NCI-H1436 (cell line): ENCODE measurements around the gene ZMYND8.
"Not testable (repeated sequence)": the region's sequence is repeated elsewhere in the genome, so short reads cannot be mapped to it uniquely, and the experiment has no call there.

ENCODE experiments used
- DNase-seq: peaks from one replicate; lab custom pipeline; 2025; lab: John Stamatoyannopoulos, UW

ZMYND8 gene

DNA sequence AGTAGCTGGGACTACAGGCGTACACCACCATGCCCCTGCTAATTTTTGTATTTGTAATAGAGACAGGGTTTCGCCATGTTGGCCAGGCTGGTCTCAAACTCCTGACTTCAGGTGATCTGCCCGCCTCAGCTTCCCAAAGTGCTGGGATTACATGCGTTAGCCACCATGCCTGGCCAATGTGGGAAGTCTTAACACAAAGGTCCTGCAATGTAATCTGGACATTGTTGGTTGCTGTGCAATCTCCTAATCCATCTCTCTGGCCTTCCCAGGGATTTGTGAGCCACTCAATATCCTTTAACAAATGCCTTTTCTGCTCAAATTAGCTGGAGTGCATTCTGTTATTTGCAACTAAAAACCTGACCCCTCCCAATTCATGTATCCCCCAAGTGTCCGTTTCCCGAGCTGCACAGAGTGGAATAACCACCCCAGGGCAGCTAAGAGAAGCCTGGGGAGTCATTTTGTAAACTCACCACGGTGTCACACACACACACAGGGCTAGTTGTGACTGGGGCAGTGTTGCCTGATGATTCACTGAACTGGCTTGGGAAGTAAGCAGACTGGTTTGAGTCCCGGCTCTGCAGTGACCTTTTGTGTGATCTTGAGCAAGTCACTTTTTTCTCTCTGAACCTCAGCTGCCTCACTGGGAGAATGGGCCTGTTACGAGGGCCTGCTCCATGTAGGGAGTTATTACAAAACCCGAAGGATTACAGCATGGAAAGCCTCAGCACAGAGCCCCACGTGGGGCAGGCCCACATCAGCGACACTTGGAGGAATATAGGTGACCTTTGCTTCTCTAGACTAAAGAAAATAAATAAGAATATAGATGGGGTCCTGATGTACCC lies 152.3 kb downstream of the ZMYND8 start:
- no peak for DNase-seq

DNA sequence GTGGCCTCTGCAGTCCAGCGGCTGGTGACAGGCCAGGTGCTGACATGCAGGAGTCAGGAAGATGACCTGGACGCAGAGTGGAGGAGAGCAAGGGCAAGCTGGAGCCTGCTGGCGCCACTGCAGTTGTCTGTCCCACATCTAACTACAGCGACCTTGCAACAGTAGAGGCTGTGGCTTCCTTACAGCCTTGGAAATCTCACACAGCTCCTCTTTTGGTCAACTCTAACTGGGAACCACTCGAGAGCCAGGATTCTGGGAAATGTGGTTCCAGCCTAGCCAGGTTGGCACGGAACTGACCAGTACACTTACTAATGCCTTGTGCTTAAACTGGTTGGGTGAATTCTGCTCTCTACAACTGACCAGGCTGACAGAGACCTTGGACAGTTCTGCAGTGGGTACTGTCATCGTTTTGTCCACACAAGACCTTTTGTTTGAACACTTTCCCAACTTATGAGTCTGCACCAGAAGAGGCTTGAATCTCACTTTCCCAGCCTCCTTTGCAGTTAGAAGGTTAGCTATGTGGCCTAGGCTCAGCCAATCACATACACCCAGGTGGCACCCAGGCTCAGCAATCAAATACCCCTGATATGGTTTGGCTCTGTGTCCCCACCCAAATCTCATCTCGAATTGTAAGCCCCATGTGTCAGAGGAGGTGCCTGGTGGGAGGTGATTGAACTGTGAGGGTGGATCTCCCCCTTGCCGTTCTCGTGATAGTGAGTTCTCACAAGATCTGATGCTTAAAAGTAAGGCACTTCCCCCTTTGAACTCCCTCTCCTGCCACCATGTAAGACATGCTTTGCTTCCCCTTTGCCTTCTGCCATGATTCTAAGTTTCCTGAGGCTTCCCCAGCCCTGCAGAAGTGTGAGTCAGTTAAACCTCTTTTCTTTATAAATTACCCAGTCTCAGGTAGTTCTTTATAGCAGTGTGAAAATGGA lies 153.5 kb downstream of the ZMYND8 start:
- no peak for DNase-seq

DNA sequence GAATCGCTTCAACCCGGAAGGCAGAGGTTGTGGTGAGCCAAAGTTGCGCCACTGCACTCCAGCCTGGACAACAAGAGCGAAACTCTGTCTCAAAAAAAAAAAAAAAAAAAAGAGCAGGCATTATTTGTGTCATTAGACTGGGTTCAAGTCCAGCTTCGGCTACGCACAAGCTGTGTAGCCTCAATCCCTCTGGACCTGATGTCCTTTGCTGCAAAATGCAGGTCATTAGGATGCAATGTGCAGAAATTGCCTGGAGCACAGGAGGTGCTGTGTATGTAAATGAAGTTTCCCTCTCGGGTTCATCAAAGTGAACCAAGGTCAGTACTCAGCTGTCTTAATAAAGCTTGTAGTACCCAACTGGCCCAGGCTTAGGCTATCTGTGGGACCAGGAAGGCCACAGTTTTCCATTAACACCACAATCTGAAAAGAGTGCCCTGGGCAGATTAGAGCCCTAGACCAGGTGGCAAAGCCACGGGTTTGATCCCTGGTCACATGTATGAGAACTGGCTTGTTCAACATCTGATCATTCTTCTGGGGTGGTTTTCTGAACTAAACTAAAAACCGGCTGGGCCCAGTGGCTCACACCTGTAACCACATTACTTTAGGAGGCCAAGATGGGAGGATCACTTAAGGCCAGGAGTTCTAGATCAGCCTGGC lies 155.3 kb downstream of the ZMYND8 start:
- DNase-seq: no peak

DNA sequence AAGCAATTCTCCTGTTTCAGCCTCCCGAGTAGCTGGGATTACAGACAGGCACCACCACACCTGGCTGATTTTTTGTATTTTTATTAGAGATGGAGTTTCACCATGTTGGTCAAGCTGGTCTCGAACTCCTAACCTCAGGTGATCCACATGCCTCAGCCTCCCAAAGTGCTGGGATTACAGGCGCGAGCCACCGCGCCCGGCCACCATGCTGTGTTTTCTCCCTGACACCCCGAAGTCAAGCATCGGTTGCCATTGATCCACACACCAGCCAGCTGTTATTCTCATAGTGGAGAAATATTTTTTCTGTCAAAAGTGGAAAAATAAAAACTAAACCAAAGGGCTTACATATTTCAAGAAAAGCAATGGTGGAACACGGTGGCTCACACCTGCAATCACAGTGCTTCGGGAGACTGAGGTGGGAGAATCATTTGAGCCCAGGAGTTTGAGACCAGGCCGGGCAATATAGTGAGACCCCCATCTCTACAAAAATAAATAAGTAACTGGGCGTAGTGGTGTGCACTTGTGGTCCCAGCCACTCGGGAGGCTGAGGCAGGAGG lies 157.4 kb downstream of the ZMYND8 start:
- DNase-seq: no peak

DNA sequence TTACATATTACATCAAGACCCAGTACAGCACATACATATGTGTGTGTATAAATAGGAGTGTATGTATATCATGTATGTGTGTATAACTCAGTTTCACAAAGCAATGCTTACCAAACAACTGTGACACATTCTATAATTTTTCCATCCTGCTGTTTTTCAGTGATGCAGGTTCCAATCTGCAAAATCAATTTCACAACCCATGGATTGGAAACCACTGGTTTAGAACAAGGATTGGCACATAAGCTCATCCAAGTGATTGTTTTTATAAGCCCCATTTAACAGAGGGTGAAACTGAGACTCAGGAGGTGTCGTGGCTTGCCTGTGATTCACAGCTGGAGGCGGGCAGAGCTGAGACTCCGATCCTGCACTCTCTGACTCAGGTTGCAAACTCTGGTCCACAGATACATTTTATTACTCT lies 158.2 kb downstream of the ZMYND8 start:
- DNase-seq: no peak

DNA sequence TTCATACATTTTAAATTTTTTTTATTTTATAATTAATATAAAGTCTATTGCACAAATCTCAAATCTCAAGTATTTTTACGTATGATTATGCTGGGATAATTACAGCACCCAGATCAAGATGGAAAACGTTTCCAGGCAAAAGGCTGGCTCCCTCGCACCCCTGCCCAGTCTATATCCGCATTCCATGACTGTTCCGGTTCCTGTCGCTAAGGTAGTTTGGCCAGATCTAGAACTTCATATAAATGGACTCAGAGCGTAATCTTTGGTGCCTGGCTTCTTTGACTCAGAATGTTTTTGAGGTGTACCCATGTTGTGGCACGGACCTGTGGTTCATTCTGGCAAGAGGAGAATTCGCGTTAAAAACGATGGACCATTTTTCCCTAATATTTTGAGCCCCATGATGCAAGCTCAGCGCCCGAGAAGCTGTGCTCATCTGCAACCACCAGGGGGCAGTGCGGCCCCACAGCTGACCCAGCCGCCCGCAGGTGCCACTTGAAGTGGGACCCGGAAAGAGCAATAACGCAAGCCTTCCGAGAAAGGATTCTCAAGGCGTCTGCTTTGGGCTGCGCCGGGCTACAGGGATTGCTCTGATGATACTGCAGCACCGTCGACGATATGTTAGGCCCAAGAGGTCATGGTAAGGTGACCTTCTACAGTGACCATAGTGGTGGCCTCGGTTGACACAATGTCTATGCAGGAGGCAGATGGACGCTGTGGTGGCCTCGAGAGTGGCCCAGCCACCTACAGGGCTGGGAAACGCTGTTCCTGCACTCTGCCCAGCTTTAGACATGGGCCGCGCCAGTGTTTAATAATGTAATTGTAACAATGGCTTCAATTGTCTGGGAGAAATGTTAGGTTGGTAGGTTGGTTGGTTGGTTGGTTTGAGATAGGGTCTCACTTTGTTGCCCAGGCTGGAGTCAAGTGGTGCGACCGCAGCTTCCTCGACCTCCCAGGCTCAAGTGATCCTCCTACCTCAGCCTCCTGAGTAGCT lies 160.1 kb downstream of the ZMYND8 start:
- peak; percentile 7 for DNase-seq

DNA sequence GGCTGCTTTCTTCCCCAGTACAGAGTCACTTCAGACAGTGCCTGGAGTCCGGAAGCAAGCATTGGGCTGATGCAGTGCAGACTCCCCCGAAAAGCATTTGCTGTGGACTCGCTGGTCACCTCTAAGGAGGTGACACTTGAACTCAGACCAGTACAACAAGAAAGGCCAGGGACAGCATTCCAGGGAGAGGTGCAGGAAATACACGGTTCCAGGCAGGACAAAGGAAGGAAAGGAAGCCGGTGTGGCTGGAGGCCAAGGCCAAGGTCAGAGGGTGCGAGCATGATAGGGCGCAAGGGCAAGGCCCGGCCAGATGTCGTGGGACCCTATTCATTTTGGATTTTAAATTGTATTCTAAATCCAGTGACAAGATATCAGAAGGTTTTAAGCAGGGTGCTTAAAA lies 160.9 kb downstream of the ZMYND8 start:
- no peak for DNase-seq

DNA sequence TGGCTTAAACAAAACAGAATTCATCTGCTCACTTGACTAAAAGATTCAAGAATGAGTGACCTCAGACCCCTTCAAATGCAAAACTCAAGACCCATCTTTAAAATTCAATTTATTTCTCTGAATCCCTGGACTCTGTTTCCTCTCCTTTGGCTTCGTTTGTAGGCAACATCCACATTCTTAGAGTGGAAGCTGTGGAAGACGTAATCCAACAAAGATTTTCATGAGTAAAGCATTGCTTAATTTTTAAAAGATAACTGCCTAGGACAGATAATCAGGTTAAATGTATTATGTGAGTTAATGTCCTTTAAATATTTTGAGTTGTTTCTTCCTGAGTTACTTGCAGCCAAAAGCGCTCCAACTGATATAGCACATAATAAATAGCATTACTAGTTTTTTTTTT lies 164.5 kb downstream of the ZMYND8 start:
- DNase-seq: no peak

DNA sequence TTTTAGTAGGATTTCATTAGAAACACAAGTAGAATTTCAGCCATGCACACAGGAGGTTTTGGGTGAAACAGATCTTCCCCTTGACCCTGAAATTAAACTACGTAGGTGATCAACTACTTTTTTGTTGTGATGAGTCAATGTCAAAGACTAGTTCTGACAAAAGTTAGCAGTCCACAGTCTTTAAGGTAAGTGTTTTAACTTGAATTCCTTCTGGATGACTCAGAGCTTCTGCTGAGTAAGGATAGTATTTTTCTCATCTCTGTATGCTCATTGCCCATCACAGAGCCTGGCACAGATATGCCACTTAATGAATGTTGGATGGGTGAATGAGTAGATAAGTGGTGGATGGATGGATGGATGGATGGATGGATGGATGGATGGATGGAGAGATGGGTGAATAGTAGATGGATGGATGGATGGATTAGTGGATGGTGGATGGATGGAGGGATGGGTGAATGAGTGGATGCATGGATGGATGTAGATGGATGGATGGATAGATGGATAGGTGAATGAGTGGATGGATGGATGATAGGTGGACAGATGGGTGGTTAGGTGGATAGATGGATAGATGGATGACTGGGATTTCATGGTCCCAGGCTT lies 165.3 kb downstream of the ZMYND8 start:
- DNase-seq: no peak

DNA sequence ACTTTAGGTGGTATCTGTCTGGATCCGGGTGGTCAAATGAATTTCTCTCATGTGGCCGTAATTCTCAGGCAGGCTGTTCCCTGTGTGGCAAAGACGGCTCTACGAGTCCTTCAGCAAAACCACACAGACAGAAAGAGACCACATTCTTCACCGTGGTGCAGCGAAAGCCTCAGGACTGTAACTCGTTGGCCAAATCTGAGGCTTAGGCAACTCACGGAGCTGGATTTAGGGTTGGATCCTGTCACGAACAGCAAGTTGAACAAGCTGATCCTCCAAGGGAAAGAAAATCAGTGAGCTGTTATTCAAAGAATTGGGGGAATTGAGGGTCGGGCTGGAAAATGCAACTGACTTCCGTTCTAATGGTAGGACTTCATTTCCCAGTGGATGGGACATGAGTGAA lies 167.4 kb downstream of the ZMYND8 start:
- DNase-seq: no peak

DNA sequence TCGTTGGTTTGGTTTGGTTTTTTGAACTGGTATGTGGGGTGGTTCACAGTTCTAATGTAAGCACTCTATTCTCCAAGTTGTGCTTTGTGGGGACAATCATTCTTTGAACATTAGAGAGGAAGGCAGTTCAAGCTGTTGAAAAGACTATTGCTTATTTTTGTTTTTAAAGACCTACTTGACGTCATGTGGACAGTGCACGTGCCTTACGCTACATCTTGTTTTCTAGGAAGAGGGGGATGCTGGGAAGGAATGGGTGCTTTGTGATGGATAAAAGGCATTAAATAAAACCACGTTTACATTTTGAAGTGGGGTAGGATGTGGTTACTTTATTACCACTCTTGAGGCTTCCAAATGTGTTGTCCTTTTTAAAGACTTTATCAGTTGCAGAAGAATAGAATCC lies 168.0 kb downstream of the ZMYND8 start:
- no peak for DNase-seq

DNA sequence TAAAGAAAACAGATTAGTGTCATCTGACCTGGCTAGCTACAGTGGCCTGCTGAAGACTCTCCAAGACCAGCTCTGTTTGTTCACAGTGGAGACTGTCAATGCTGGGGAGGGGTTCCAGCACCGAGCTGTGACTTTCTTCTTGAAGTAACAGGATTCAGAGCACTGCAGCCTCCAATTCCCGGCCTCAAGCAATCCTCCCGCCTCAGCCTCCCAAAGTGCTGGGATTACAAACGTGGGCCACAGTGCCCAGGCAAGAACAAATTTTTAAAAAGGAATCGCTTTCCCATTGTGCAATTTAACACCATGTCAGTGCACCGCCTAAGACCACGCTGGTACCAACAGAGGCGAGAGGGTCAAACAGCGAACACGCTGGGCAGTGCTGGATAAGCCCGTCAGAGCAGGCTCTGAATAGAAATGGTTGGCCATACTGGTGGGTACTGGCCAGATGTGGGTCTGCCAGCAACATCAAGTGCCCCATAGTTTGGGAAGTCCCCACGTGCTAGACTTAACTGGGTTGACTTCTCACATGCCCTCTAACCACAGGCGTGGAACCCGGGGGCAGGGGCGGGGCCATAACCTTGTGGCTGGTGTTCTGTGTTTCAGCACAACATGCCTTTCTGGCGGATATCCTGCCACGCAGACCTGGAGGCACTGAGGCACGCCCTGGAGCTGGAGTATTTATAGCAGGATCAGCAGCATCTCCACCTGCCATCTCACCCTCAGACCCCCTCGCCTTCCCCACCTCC lies 168.9 kb downstream of the ZMYND8 start:
- DNase-seq: no peak

DNA sequence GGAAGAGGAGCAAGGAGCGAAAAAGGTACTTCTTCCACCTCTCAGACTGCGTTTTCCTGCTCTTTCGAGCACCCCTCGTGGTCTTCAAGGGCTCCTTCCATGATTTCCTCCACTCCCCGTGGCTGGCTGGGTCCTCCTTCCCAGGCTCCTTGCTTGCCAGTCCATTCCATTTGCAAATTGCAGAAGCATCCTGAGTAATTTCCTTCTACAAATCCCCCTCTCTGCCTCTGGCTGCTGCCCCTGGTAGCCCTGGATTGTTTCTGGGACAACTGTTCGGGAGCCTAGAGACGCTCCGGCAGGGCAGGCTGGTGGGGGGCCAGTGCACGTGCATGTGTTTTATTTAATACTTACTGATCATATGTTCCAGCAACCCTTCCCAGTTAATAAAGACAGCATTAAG lies 173.1 kb downstream of the ZMYND8 start:
- DNase-seq: no peak

DNA sequence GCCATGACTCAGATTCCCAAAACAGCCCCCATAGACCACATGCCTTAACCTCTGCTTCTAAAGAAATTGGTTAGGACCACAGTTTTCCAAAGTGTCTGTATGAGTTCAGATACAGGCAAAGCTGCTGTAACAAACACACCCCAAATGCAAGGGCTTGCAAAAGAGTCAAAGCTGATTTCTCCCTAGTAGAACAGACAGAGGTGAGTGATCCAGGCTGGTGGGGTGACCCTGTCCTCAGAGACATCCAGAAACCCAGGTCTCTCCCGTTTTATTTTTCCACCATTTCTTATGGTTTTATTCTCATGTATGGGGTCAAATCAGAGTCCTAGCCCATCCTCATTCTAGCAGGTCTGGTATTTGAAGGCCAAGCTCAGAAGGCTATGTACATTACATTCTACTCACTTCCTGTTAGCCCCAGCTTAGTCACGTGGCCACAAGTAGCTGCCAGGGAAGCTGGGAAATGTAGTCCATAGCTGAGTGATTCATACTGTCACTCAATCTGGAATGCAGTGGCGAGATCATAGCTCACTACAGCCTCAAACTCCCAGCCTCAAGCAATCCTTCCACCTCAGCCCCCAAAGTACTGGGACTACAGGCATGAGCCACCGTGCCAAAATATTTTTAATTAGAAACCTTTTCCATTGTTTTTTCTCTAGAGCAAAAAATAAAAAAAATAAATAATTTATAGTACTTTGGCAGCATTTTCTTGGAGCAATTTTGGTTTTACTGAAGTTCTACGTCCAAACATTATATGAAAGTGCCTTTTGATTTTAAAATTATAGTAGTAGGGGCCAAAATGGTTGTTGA lies 175.2 kb downstream of the ZMYND8 start:
- no peak for DNase-seq

DNA sequence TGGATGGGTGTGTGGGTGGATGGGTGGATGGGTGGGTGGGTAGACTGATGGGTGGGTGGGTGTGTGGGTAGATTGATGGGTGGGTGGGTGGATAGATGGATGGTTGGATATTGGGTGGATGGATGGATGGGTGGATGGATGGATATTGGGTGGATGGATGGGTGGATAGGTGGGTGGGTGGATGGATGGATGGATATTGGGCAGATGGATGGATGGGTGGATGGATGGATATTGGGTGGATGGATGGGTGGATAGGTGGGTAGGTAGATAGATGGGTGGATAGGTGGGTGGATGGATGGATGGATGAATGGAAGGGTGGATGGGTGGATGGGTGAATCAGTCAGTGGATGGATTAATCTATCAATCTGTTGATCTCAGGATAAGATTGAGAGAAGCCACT lies 177.2 kb downstream of the ZMYND8 start:
- DNase-seq: no peak

DNA sequence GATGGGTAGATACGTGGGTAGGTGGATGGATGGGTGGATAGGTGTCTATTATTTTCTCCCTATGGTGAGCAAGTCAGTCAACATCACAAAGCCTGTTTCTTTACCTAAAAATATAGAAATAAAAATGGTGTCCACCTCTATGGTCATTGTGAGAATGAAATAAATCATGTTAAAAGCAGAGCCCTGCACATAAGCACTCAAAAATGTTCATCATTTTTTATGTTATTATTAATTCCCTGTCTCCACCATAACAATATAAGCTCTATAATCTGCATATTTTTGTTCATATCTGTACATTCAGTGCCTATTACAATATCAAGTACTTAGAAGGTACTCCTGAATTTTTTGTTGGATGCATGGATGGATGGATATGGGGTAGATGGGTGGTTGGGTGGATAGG lies 177.6 kb downstream of the ZMYND8 start:
- no peak for DNase-seq

DNA sequence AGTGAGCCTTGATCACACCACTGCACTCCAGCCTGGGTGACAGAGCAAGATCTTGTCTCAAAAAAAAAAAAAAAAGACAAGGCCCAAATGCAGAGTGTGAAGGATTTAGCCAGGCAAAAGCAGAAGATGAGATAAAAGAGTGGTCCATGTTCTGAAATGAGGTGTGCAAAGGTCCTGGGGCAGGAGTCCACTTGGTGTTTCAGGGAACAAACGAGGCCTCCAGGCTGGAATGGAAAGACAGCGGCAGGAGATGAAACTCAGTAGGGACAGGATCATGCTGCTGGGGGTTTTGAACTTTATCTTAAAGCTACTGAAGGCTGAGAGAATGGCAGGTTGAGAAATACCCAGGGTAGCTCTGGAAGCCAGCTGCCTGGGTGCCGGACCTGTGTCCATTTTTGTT lies 178.2 kb downstream of the ZMYND8 start:
- DNase-seq: no peak

DNA sequence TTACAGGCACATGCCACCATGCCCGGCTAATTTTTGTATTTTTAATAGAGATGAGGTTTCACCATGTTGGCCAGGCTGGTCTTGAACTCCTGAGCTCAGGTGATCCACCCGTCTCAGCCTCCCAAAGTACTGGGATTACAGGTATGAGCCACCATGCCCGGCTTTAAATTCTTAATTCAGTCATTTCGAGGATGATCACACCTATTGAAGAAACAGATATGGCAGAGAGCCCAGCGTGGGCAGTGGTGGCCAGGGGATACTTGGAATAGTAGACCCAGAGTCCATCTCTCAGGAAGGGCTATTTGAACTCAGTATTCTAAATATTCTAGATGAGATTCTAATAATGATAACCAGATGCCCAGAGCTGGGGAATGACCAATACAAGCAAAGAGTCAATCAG lies 180.3 kb downstream of the ZMYND8 start:
- DNase-seq: not testable (repeated sequence)

DNA sequence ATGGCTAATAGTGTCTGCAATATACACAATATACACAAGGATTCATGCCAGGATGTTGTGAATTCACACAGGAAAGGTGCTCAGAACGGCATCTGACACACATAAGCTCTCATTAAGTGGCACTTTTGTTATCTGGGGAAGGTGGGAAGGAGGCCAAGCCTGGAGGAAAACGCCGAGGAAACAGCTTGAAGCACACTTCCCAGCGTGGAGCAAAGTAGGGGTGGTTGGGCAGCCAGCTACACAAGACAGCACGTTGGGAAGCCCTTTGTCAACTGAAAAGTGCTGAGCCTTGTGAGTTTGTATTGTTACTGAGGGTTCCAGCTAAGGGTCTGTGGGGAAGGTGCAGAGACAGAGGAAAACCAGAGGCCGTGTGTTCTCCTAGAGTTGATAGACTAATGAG lies 181.0 kb downstream of the ZMYND8 start:
- no peak for DNase-seq
